HG03108 (cell line): ENCODE results near the gene PCDHA9.
"Not testable (repeated sequence)": the region's sequence is repeated elsewhere in the genome, so short reads cannot be mapped to it uniquely, and the experiment has no call there.

Experiments
- ATAC-seq: cut with Tn5 transposase; IDR thresholded peaks from one replicate; pipeline ENCODE4 v1.9.1; 2021; ENCODE audit warnings: moderate library complexity; ENCODE audit not compliant: unreplicated experiment

PCDHA9 gene

GRCh38 chr5:140848139-140849102, at the start of gene PCDHA9:
TSS of gene PCDHA9 (plus strand) at chr5:140848382. CDS start at chr5:140848496, 114 bp downstream.
- ATAC-seq, result not testable (repeated sequence)

DNA sequence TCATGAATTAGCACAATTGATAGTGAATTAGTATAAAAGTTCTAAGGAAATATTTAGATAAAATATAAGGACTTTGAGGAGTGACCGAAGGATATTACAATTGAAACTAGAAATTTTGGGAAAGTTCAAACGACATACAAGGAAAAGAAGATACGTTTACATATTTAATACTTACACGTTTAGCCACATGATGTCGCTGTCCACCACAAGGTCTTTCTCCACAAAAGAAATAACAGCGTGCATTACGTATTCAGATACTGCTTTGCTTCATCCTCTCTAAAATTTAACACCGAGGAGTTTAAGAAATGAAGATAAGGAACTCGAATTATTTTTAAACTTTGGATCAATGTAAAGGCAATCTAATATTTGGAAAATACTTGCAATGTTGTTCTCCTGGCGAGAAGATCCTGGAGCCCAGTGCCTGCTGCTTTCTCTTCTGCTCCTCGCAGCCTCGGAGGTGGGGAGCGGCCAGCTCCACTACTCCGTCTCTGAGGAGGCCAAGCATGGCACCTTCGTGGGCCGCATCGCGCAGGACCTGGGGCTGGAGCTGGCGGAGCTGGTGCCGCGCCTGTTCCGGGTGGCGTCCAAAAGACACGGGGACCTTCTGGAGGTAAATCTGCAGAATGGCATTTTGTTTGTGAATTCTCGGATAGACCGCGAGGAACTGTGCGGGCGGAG, 47.2 kb upstream of the PCDHA9 start, which contains the start of gene PCDHA3:
TSS of gene PCDHA3 (plus strand) at position 242 of the 678 bp plus-strand sequence.
- ATAC-seq, result no peak

DNA sequence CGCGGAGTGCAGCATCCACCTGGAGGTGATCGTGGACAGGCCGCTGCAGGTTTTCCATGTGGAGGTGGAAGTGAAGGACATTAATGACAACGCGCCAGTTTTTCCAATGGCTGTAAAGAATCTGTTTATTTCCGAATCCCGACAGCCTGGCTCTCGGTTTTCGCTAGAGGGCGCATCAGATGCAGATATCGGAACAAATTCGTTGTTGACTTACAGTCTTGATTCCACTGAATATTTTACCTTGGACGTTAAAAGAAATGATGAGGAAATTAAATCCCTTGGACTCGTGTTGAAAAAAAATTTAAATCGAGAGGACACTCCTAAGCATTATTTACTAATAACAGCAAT, 46.7 kb upstream of the PCDHA9 start:
- ATAC-seq, result no peak

- not testable (repeated sequence) for ATAC-seq
These were observed 45.8 kb upstream of the PCDHA9 start for GRCh38 chr5:140802381-140802780.

DNA sequence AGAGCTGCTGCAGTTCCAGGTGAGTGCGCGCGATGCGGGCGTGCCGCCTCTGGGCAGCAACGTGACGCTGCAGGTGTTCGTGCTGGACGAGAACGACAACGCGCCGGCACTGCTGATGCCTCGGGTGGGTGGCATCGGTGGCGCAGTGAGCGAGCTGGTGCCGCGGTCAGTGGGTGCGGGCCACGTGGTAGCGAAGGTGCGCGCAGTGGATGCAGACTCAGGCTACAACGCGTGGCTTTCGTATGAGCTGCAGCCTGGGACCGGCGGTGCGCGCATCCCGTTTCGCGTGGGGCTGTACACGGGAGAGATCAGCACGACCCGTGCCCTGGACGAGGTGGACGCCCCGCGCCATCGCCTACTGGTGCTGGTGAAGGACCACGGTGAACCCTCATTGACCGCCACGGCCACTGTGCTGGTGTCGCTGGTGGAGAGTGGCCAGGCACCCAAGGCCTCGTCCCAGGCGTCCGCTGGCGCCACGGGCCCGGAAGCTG, 45.4 kb upstream of the PCDHA9 start:
- no peak for ATAC-seq

- ATAC-seq, result no peak
These were observed 41.1 kb upstream of the PCDHA9 start, which contains the start of gene PCDHA4 for GRCh38 chr5:140806834-140807775. TSS of gene PCDHA4 (plus strand) at chr5:140807068.

GRCh38 chr5:140808241-140808888, 39.8 kb upstream of the PCDHA9 start:
- ATAC-seq, result not testable (repeated sequence)

- no peak for ATAC-seq
These were observed 39.3 kb upstream of the PCDHA9 start for GRCh38 chr5:140808889-140809291.

DNA sequence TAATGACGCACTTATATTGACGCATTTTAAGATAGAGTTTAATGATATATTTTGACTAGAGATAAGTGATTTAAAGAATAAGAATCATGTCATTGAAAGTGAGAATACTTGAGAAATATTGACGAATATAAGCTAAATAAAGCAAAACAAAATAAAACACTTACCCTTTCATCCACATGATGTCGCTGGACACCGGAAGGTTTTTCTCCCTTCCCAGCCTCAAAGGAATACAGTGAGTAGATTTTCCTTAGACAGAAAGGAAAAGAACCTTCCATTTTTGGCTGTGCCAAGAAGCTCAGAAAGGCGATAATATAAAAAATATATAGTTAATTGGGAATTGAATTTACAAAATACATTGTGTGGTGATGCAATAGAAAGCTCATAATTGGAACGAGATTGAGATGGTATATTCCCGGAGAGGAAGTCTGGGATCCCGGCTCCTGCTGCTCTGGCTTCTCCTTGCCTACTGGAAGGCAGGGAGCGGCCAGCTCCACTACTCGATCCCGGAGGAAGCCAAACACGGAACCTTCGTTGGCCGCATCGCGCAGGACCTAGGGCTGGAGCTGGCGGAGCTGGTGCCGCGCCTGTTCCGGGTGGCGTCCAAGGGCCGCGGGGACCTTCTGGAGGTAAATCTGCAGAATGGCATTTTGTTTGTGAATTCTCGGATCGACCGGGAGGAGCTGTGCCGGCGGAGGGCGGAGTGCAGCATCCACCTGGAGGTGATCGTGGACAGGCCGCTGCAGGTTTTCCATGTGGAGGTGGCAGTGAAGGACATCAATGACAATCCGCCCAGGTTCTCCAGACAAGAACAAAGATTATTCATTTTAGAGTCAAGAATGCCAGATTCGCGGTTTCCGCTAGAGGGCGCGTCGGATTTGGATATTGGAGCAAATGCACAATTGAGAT, 26.6 kb upstream of the PCDHA9 start, which contains the start of gene PCDHA5:
TSS of gene PCDHA5 (plus strand) at position 239 of the 906 bp plus-strand sequence.
- no peak for ATAC-seq

DNA sequence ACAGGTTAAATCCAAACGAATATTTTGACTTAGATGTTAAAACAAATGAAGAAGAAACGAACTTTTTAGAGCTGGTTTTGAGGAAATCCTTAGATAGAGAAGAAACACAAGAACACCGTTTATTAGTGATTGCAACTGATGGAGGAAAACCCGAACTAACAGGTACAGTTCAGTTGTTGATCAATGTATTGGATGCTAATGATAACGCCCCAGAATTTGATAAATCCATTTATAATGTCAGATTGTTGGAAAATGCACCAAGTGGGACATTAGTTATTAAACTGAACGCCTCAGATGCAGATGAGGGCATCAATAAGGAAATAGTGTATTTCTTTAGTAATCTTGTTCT, 25.9 kb upstream of the PCDHA9 start:
- ATAC-seq, result no peak

DNA sequence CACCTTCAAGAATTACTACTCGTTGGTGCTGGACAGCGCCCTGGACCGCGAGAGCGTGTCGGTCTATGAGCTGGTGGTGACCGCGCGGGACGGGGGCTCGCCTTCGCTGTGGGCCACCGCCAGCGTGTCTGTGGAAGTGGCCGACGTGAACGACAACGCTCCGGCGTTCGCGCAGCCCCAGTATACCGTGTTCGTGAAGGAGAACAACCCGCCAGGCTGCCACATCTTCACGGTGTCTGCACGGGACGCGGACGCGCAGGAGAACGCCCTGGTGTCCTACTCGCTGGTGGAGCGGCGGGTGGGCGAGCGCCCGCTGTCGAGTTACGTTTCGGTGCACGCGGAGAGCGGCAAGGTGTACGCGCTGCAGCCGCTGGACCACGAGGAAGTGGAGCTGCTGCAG, 25.2 kb upstream of the PCDHA9 start:
- ATAC-seq, result not testable (repeated sequence)

DNA sequence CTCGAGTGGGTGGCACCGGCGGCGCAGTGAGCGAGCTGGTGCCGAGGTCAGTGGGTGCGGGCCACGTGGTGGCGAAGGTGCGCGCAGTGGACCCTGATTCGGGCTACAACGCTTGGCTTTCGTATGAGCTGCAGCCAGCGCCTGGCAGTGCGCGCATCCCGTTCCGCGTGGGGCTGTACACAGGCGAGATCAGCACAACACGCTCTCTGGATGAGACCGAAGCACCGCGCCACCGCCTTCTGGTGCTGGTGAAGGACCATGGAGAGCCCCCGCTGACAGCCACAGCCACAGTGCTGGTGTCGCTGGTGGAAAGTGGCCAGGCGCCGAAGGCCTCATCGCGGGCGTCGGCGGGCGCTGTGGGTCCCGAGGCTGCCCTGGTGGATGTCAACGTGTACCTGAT, 24.7 kb upstream of the PCDHA9 start:
- ATAC-seq, result no peak

DNA sequence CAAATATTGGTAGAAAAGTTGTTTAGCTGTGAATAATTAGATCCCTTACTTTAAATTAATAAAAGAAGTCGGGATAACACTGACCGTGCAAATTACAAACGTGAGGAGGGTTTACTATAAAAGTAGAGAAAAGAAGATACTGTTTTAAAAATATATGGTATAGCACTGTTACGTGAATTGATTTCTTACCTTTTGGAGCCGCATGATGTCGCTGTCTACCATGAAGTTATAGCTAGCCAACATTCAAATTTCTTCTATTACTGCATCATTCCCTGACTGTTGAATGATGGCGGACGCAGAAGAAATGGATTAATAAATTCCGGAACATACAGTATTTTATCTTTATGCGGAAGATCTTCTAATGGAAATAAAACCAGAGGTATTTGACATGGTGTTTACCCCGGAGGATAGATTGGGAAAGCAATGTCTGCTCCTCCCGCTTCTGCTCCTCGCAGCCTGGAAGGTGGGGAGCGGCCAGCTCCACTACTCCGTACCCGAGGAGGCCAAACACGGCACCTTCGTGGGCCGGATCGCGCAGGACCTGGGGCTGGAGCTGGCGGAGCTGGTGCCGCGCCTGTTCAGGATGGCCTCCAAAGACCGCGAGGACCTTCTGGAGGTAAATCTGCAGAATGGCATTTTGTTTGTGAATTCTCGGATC, 20.3 kb upstream of the PCDHA9 start, which contains the start of gene PCDHA6:
TSS of gene PCDHA6 (plus strand) at position 257 of the 658 bp plus-strand sequence. CDS start at position 389, 132 bp downstream.
- ATAC-seq, result no peak

DNA sequence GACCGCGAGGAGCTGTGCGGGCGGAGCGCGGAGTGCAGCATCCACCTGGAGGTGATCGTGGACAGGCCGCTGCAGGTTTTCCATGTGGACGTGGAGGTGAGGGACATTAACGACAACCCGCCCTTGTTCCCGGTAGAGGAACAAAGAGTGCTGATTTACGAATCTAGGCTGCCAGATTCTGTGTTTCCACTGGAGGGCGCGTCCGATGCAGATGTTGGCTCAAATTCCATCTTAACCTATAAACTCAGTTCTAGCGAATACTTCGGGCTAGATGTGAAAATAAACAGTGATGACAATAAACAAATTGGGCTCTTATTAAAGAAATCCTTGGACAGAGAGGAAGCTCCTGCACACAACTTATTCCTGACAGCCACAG, 19.8 kb upstream of the PCDHA9 start:
- ATAC-seq, result no peak

DNA sequence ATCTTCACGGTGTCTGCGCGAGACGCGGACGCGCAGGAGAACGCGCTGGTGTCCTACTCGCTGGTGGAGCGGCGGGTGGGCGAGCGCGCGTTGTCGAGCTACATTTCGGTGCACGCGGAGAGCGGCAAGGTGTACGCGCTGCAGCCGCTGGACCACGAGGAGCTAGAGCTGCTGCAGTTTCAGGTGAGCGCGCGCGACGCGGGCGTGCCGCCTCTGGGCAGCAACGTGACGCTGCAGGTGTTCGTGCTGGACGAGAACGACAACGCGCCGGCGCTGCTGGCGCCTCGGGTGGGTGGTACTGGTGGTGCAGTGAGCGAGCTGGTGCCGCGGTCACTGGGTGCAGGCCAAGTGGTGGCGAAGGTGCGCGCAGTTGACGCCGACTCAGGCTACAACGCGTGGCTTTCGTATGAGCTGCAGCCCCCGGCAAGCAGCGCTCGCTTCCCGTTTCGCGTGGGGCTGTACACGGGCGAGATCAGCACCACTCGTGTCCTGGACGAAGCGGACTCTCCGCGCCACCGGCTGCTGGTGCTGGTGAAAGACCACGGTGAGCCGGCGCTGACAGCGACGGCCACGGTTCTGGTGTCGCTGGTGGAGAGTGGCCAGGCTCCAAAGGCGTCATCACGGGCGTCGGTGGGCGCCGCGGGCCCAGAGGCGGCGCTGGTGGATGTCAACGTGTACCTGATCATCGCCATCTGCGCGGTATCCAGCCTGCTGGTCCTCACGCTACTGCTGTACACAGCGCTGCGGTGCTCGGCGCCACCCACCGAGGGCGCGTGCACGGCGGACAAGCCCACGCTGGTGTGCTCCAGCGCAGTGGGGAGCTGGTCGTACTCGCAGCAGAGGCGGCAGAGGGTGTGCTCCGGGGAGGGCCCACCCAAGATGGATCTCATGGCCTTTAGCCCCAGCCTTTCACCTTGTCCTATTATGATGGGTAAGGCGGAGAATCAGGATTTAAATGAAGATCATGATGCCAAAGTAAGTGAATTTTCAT, 18.4 kb upstream of the PCDHA9 start:
- not testable (repeated sequence) for ATAC-seq

GRCh38 chr5:140833993-140834392, 14.2 kb upstream of the PCDHA9 start, which contains the start of gene PCDHA7:
TSS of gene PCDHA7 (plus strand) at chr5:140834269. CDS start at chr5:140834384, 115 bp downstream.
- no peak for ATAC-seq

GRCh38 chr5:140834439-140835008, 13.7 kb upstream of the PCDHA9 start:
- not testable (repeated sequence) for ATAC-seq
